ENCODE results near the gene TRIM28.
"Not testable (repeated sequence)": the region's sequence is repeated elsewhere in the genome, so short reads cannot be mapped to it uniquely, and the experiment has no call there.

DNA sequence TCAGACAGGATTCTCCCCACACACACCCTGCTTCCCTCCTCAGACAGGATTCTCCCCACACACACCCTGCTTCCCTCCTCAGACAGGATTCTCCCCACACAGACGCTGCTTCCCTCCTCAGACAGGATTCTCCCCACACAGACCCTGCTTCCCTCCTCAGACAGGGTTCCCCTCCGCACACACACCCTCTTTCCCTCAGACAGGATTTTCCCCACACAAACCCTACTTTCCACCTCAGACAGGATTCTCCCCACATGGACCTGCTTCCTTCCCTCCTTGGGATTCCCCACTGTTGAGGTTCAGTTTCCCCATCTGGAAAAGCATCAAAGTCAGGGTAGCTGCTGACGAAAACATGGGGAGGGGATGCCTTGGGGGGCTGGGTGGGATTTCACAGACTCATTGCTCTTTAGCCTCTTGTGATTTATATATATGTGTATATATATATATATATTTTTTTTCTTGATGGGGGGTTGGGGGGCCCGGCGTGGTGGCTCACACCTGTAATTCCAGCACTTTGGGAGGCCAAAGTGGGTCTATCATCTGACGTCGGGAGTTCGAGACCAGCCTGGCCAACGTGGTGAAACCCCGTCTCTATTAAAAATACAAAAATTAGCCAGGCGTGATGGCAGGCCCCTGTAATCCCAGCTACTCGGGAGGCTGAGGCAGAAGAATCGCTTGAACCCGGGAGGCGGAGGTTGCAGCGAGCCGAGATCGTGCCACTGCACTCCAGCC is 1.1 kb upstream of the TRIM28 start:
- TF ChIP-seq, protein P1, sequence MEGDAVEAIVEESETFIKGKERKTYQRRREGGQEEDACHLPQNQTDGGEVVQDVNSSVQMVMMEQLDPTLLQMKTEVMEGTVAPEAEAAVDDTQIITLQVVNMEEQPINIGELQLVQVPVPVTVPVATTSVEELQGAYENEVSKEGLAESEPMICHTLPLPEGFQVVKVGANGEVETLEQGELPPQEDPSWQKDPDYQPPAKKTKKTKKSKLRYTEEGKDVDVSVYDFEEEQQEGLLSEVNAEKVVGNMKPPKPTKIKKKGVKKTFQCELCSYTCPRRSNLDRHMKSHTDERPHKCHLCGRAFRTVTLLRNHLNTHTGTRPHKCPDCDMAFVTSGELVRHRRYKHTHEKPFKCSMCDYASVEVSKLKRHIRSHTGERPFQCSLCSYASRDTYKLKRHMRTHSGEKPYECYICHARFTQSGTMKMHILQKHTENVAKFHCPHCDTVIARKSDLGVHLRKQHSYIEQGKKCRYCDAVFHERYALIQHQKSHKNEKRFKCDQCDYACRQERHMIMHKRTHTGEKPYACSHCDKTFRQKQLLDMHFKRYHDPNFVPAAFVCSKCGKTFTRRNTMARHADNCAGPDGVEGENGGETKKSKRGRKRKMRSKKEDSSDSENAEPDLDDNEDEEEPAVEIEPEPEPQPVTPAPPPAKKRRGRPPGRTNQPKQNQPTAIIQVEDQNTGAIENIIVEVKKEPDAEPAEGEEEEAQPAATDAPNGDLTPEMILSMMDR (IDR thresholded peaks at IDR 0.05), result not testable (repeated sequence)
- not testable (repeated sequence) for TF ChIP-seq POLR2A (IDR thresholded peaks at IDR 0.05)
